SK-N-SH treated with all-trans-retinoic acid at 6 μM for 48 hours (cell line): Measurements from ENCODE around the gene SDHA.

ENCODE experiments used
- ISL1 ChIP-seq: fragments of 250-450 bp; sonication (Bioruptor Pico); IDR thresholded peaks from 2 replicates; pipeline ENCODE4 v2.1.2; 2022; ENCODE audit warnings: mild to moderate bottlenecking, moderate library complexity
- RARB ChIP-seq: fragments of 250-450 bp; sonication (Bioruptor Pico); IDR thresholded peaks from 2 replicates; pipeline ENCODE4 v1.8.0; 2021; ENCODE audit warnings: mild to moderate bottlenecking, moderate library complexity
- SNAI2 ChIP-seq: fragments of 250-450 bp; sonication (Bioruptor Pico); IDR thresholded peaks from 2 replicates; pipeline ENCODE4 v1.5.0; 2020; ENCODE audit warnings: mild to moderate bottlenecking, moderate library complexity
- TCF4 ChIP-seq: fragments of 250-450 bp; sonication (Bioruptor Pico); IDR thresholded peaks from 2 replicates; pipeline ENCODE4 v1.8.0; 2021; ENCODE audit warnings: mild to moderate bottlenecking, moderate library complexity, borderline replicate concordance
- ZNF565 ChIP-seq: fragments of 450-650 bp; formaldehyde crosslinking; conservative IDR thresholded peaks from 2 replicates; pipeline ENCODE4 v1.5.0; 2020; ENCODE audit warnings: low read depth, mild to moderate bottlenecking, moderate library complexity
- TF ChIP-seq, protein P1 (sequence below): fragments of 250-450 bp; sonication (Bioruptor Pico); IDR thresholded peaks from 2 replicates; pipeline ENCODE4 v1.5.1; 2020; ENCODE audit warnings: low read depth, mild to moderate bottlenecking, moderate library complexity
- TF ChIP-seq, protein P2 (sequence below): fragments of 250-450 bp; sonication (Bioruptor Pico); IDR thresholded peaks from 2 replicates; pipeline ENCODE4 v1.5.1; 2021; ENCODE audit warnings: mild to moderate bottlenecking, moderate library complexity
- TF ChIP-seq, protein P3 (sequence below): fragments of 250-450 bp; sonication (Bioruptor Pico); IDR thresholded peaks from 2 replicates; pipeline ENCODE4 v1.8.0; 2020; ENCODE audit warnings: mild to moderate bottlenecking, moderate library complexity, borderline replicate concordance
- TF ChIP-seq, protein P4 (sequence below): fragments of 250-450 bp; sonication (Bioruptor Pico); IDR thresholded peaks from 2 replicates; pipeline ENCODE4 v1.5.0; 2020; ENCODE audit warnings: mild to moderate bottlenecking, moderate library complexity

DNA sequence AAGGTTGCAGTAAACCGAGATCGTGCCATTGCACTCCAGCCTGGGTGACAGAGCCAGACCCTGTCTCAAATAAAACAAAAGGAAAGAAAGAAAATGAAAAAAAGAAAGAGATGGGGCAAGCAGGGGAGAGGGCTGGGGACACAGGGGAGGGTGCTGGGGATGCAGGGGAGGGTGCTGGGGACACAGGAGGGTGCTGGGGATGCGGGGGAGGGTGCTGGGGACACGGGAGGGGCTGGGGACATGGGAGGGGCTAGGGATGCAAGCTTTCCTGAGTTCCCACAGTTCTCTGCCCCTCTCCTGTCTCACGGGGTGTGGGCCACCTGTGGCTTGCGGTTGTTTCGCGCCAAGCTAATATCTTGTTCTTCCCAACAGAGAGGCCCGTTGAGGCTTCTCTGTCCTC, 60.5 kb downstream of the SDHA start:
- TF ChIP-seq, protein P1, sequence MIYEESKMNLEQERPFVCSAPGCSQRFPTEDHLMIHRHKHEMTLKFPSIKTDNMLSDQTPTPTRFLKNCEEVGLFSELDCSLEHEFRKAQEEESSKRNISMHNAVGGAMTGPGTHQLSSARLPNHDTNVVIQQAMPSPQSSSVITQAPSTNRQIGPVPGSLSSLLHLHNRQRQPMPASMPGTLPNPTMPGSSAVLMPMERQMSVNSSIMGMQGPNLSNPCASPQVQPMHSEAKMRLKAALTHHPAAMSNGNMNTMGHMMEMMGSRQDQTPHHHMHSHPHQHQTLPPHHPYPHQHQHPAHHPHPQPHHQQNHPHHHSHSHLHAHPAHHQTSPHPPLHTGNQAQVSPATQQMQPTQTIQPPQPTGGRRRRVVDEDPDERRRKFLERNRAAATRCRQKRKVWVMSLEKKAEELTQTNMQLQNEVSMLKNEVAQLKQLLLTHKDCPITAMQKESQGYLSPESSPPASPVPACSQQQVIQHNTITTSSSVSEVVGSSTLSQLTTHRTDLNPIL: no peak
- no peak for TF ChIP-seq RARB (CRISPR knock-in tag)
- TF ChIP-seq, protein P2, sequence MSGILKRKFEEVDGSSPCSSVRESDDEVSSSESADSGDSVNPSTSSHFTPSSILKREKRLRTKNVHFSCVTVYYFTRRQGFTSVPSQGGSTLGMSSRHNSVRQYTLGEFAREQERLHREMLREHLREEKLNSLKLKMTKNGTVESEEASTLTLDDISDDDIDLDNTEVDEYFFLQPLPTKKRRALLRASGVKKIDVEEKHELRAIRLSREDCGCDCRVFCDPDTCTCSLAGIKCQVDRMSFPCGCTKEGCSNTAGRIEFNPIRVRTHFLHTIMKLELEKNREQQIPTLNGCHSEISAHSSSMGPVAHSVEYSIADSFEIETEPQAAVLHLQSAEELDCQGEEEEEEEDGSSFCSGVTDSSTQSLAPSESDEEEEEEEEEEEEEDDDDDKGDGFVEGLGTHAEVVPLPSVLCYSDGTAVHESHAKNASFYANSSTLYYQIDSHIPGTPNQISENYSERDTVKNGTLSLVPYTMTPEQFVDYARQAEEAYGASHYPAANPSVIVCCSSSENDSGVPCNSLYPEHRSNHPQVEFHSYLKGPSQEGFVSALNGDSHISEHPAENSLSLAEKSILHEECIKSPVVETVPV: no peak
- TF ChIP-seq, protein P3, sequence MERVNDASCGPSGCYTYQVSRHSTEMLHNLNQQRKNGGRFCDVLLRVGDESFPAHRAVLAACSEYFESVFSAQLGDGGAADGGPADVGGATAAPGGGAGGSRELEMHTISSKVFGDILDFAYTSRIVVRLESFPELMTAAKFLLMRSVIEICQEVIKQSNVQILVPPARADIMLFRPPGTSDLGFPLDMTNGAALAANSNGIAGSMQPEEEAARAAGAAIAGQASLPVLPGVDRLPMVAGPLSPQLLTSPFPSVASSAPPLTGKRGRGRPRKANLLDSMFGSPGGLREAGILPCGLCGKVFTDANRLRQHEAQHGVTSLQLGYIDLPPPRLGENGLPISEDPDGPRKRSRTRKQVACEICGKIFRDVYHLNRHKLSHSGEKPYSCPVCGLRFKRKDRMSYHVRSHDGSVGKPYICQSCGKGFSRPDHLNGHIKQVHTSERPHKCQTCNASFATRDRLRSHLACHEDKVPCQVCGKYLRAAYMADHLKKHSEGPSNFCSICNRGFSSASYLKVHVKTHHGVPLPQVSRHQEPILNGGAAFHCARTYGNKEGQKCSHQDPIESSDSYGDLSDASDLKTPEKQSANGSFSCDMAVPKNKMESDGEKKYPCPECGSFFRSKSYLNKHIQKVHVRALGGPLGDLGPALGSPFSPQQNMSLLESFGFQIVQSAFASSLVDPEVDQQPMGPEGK: no peak
- no peak for TF ChIP-seq ZNF565 (CRISPR knock-in tag)
- TF ChIP-seq ISL1 (CRISPR knock-in tag): no peak
- no peak for TF ChIP-seq SNAI2 (CRISPR knock-in tag)
- no peak for TF ChIP-seq TCF4 (CRISPR knock-in tag)
- TF ChIP-seq, protein P4, sequence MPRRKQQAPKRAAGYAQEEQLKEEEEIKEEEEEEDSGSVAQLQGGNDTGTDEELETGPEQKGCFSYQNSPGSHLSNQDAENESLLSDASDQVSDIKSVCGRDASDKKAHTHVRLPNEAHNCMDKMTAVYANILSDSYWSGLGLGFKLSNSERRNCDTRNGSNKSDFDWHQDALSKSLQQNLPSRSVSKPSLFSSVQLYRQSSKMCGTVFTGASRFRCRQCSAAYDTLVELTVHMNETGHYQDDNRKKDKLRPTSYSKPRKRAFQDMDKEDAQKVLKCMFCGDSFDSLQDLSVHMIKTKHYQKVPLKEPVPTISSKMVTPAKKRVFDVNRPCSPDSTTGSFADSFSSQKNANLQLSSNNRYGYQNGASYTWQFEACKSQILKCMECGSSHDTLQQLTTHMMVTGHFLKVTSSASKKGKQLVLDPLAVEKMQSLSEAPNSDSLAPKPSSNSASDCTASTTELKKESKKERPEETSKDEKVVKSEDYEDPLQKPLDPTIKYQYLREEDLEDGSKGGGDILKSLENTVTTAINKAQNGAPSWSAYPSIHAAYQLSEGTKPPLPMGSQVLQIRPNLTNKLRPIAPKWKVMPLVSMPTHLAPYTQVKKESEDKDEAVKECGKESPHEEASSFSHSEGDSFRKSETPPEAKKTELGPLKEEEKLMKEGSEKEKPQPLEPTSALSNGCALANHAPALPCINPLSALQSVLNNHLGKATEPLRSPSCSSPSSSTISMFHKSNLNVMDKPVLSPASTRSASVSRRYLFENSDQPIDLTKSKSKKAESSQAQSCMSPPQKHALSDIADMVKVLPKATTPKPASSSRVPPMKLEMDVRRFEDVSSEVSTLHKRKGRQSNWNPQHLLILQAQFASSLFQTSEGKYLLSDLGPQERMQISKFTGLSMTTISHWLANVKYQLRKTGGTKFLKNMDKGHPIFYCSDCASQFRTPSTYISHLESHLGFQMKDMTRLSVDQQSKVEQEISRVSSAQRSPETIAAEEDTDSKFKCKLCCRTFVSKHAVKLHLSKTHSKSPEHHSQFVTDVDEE: no peak
